OCI-LY1 (cell line): Measurements from ENCODE around the gene ABCC9.

Experiments used
- H2AFZ ChIP-seq: fragments of 200-600 bp; sonication (generic), shearing (Covaris generic); 2 replicates; pipeline ENCODE4 v1.6.0; 2014; ENCODE audit warnings: antibody characterized with exemption, mild to moderate bottlenecking, low read length
- H3F3A ChIP-seq: fragments of 200-600 bp; sonication (generic), shearing (Covaris generic); 2 replicates; pipeline ENCODE4 v1.6.0; 2014; ENCODE audit warnings: mild to moderate bottlenecking, antibody characterized with exemption, low read length, moderate library complexity; ENCODE audit not compliant: insufficient read depth
- H3K27ac ChIP-seq: fragments of 200-600 bp; sonication (generic); 2 replicates; pipeline ENCODE4 v1.5.1; 2014; ENCODE audit warnings: low read length, mixed run types, mild to moderate bottlenecking, low read depth; ENCODE audit not compliant: poor library complexity, severe bottlenecking
- H3K27me3 ChIP-seq: fragments of 200-600 bp; sonication (generic); 2 replicates; pipeline ENCODE4 v1.6.0; 2014; ENCODE audit warnings: antibody characterized with exemption, mild to moderate bottlenecking, low read length, moderate library complexity; ENCODE audit not compliant: insufficient read depth
- H3K36me3 ChIP-seq: fragments of 200-600 bp; sonication (generic); 2 replicates; pipeline ENCODE4 v1.6.1; 2014; ENCODE audit warnings: mild to moderate bottlenecking, antibody characterized with exemption, low read length, moderate library complexity, mixed read lengths; ENCODE audit not compliant: insufficient read depth
- H3K4me1 ChIP-seq: fragments of 200-600 bp; sonication (generic); 2 replicates; pipeline ENCODE4 v1.5.1; 2014; ENCODE audit warnings: mild to moderate bottlenecking, low read length, moderate library complexity; ENCODE audit not compliant: insufficient read depth, severe bottlenecking
- H3K4me2 ChIP-seq: fragments of 200-600 bp; sonication (generic), shearing (Covaris generic); 2 replicates; pipeline ENCODE4 v1.6.1; 2014; ENCODE audit warnings: low read length
- H3K4me3 ChIP-seq: fragments of 200-600 bp; sonication (generic); 2 replicates; pipeline ENCODE4 v1.5.1; 2014; ENCODE audit warnings: low read length, low read depth, mild to moderate bottlenecking, mixed read lengths; ENCODE audit not compliant: poor library complexity, severe bottlenecking
- H3K79me2 ChIP-seq: fragments of 200-600 bp; shearing (Covaris generic); 2 replicates; pipeline ENCODE4 v1.6.1; 2016; ENCODE audit warnings: mixed run types, low read length, mixed read lengths; ENCODE audit not compliant: insufficient read depth
- H3K9ac ChIP-seq: fragments of 200-600 bp; sonication (generic), shearing (Covaris generic); 2 replicates; pipeline ENCODE4 v1.6.1; 2014; ENCODE audit warnings: mild to moderate bottlenecking, low read length, mixed read lengths
- H3K9me2 ChIP-seq: fragments of 200-600 bp; sonication (generic), shearing (Covaris generic); 2 replicates; pipeline ENCODE4 v1.6.1; 2014; ENCODE audit warnings: low read depth, mild to moderate bottlenecking, low read length, mixed read lengths
- H3K9me3 ChIP-seq: fragments of 200-600 bp; shearing (Covaris generic); 2 replicates; pipeline ENCODE4 v1.6.1; 2014; ENCODE audit warnings: low read length, mixed read lengths
- H4K20me1 ChIP-seq: fragments of 200-600 bp; sonication (generic), shearing (Covaris generic); 2 replicates; pipeline ENCODE4 v1.6.0; 2016; ENCODE audit warnings: mild to moderate bottlenecking, low read length; ENCODE audit not compliant: insufficient read depth
- EZH2 ChIP-seq: fragments of 200-600 bp; sonication (generic), shearing (Covaris generic); IDR thresholded peaks from 2 replicates; pipeline ENCODE4 v1.8.0; 2017; ENCODE audit warnings: borderline replicate concordance, mixed run types, mild to moderate bottlenecking, antibody characterized with exemption, low read length, moderate library complexity, mixed read lengths
- TF ChIP-seq, protein P1 (sequence below): fragments of 200-600 bp; sonication (generic), shearing (Covaris generic); IDR thresholded peaks from 2 replicates; pipeline ENCODE4 v1.5.1; 2017; ENCODE audit warnings: mild to moderate bottlenecking, antibody characterized with exemption, low read length, moderate library complexity, mixed read lengths

ABCC9 gene

DNA sequence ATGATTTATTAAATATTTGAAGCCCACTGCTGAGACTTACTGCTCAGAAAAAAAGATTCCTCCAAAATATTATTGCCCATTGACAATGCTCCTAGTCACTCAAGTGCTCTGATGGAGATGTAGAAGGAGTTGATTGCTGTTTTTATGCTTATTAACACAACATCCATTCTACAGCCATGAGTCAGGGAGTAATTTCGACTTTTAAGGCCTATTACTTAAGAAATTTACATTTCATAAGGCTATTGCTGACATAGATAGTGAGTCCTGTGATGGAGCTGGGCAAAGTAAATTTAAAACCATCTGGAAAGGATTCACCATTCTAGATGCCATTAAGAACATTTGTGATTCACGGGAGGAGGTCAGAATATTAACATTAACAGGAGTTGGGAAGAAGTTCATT is 171.9 kb downstream of the ABCC9 start:
- Histone ChIP-seq H3K27ac (no peak overlapping the region), H3K9ac (no peak overlapping the region), H3K4me1 (no peaks in the 10 kb centered on the region), H3K27me3 (no peaks in the 10 kb centered on the region), H3K36me3 (no peaks in the 10 kb centered on the region), H4K20me1 (no peaks in the 10 kb centered on the region), H3F3A (no peaks in the 10 kb centered on the region), H3K4me3 (no peak overlapping the region), H3K79me2 (no peaks in the 10 kb centered on the region), H3K4me2 (no peak overlapping the region), H3K9me3 (no peaks in the 10 kb centered on the region), H2AFZ (no peak overlapping the region), H3K9me2 (no peaks in the 10 kb centered on the region)
- TF ChIP-seq, protein P1, sequence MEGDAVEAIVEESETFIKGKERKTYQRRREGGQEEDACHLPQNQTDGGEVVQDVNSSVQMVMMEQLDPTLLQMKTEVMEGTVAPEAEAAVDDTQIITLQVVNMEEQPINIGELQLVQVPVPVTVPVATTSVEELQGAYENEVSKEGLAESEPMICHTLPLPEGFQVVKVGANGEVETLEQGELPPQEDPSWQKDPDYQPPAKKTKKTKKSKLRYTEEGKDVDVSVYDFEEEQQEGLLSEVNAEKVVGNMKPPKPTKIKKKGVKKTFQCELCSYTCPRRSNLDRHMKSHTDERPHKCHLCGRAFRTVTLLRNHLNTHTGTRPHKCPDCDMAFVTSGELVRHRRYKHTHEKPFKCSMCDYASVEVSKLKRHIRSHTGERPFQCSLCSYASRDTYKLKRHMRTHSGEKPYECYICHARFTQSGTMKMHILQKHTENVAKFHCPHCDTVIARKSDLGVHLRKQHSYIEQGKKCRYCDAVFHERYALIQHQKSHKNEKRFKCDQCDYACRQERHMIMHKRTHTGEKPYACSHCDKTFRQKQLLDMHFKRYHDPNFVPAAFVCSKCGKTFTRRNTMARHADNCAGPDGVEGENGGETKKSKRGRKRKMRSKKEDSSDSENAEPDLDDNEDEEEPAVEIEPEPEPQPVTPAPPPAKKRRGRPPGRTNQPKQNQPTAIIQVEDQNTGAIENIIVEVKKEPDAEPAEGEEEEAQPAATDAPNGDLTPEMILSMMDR = no peak
- TF ChIP-seq EZH2 = no peak

DNA sequence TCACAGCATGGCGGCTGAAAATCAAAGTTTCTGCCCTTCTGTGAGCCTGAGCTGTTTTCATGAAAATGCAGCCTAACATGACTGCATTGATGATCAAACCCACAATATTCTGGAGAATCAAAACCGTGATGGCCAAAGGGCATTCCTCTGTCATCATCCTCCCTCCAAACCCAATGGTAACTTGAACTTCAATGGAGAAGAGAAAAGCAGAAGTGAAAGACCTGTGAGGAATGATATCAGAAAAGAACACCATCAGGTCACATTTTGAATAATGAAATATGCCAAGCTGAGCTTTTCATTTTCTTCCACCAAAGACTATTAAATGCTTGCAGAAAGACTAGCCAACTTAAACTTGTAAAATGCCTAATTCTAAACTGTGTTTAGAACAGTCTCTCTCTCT is 174.8 kb downstream of the ABCC9 start:
- Histone ChIP-seq H3K4me3 (no peak overlapping the region), H3K4me2 (no peak overlapping the region), H3K9me3 (no peaks in the 10 kb centered on the region), H3K27ac (no peak overlapping the region), H3K27me3 (no peaks in the 10 kb centered on the region), H2AFZ (no peak overlapping the region), H4K20me1 (no peaks in the 10 kb centered on the region), H3K79me2 (no peaks in the 10 kb centered on the region), H3K36me3 (no peaks in the 10 kb centered on the region), H3K9me2 (no peaks in the 10 kb centered on the region), H3F3A (no peaks in the 10 kb centered on the region), H3K9ac (no peak overlapping the region), H3K4me1 (no peaks in the 10 kb centered on the region)
- TF ChIP-seq, protein P1 = no peak
- no peak for TF ChIP-seq EZH2

- H3K27ac ChIP-seq = no peak overlapping the region
Observed at GRCh38 chr12:21764950-21765349, 176.3 kb downstream of the ABCC9 start.

More at GRCh38 chr12:21764950-21765349, 176.3 kb downstream of the ABCC9 start:
- Histone ChIP-seq H2AFZ (no peak overlapping the region), H3K27me3 (no peaks in the 10 kb centered on the region), H3K9ac (no peak overlapping the region), H3K9me3 (no peaks in the 10 kb centered on the region), H3K79me2 (no peaks in the 10 kb centered on the region), H3K4me1 (no peaks in the 10 kb centered on the region), H3K9me2 (no peaks in the 10 kb centered on the region), H3K4me3 (no peak overlapping the region), H3K36me3 (no peaks in the 10 kb centered on the region), H4K20me1 (no peaks in the 10 kb centered on the region), H3F3A (no peaks in the 10 kb centered on the region), H3K4me2 (no peak overlapping the region)
- no peak for TF ChIP-seq EZH2
- TF ChIP-seq, protein P1 = no peak
